Coronary artery (tissue), 2 donors: ENCODE measurements around the gene HOXB2.

ENCODE experiments used
- DNase-seq: peaks from one replicate; pipeline ENCODE4 v3.0.0-alpha.2; 2017; ENCODE audit warnings: low spot score
- H3K27ac ChIP-seq, 2 donors: fragments of 200-600 bp; sonication (generic); one replicate each; pipeline ENCODE4 v1.5.1; 2016 to 2019
- H3K4me3 ChIP-seq: fragments of 200-600 bp; sonication (generic); 2 replicates; pipeline ENCODE4 v1.5.1; 2016; ENCODE audit warnings: mild to moderate bottlenecking, moderate library complexity
- CTCF ChIP-seq: fragments of 200-600 bp; sonication (generic); IDR thresholded peaks from one replicate; pipeline ENCODE4 v1.5.1; 2019; ENCODE audit warnings: antibody characterized with exemption

The HOXB2 gene

GRCh38 chr17:48527547-48527932 lies 17.4 kb downstream of the HOXB2 start:
- TF ChIP-seq CTCF, result no peak
- no peak overlapping the region for H3K4me3 ChIP-seq
- DNase-seq, result no peak
- H3K27ac ChIP-seq, result no peak overlapping the region

DNA sequence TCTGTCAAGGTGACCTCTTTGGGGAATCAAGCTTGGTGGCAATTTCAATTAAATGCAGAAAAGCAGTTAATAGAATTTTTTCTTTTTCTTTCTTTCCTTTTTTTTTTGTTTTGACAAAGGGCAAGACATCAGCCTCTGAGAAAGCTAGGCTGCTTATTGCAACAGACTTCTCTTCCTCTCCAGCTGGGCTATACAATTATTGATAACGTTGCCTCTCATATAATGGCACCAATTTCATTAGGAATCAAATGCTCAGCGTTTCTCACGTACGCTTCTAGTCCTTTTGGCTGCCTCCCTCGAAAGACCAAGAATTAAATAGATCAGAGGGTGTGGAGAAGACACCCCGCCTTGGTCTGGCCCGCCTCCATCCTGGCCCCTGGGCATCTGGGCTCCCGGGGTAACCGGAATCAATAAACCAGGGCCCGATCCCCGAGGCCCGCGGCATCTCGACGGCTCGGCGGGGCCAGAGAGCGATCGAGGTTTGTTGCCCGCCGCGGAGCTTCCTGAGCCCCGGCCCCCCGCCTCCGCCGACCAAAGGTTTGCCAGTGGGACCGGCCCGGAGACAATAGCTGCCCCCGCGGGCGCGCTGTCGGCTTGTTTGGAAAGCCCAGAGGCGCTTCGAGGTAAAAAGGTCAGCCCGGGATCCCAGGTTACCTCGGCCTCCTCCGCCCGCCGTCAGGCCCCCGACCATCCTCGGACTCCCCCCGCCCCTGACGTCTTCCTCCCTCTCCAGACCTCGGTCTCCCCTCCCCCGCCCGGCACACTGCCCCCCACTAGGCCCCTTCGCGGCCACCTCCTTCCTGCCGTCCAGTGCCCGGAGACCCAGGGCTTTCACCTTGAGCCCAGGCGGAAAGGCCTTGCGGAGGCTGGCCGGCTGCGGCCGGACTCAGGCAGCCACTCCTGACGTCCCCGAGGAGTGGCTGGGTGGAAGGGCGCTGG lies 18.0 kb downstream of the HOXB2 start:
- H3K4me3 ChIP-seq, result peak overlapping the region; percentile 38
- DNase-seq, result no peak
- H3K27ac ChIP-seq, result no peak overlapping the region
- TF ChIP-seq CTCF, result no peak

- DNase-seq, result no peak
- TF ChIP-seq CTCF, result no peak
- H3K4me3 ChIP-seq, result no peak overlapping the region
- H3K27ac ChIP-seq, result no peak overlapping the region
Observed at GRCh38 chr17:48523010-48523409, 21.9 kb downstream of the HOXB2 start.

GRCh38 chr17:48522031-48522653 lies 22.8 kb downstream of the HOXB2 start:
- Histone ChIP-seq H3K4me3 (no peak overlapping the region), H3K27ac (no peak overlapping the region)
- DNase-seq, result no peak
- TF ChIP-seq CTCF, result no peak

DNA sequence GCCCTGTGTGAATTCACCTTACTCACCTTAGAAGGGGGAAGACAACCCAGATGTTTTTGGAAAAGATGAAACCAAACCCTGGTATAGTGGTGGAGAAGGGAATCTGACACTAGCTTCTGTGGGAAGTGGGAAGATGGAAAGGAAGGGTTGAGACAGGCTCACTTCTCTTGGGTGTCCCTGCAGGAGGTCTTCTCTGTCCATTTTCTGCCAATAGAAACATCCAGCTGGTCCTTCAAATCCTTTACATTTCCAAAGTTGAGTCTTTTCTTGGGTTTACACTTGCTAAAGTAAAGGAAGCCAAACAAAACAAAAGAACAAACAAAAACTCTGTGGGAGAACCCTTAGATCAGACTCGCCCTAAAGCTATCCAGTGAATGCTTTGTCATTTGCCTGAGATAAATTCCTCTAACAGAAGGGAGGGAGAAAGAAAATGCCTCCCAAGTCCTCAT lies 24.3 kb downstream of the HOXB2 start:
- no peak for DNase-seq
- TF ChIP-seq CTCF, result no peak
- no peak overlapping the region for H3K4me3 ChIP-seq
- H3K27ac ChIP-seq, result no peak overlapping the region

DNA sequence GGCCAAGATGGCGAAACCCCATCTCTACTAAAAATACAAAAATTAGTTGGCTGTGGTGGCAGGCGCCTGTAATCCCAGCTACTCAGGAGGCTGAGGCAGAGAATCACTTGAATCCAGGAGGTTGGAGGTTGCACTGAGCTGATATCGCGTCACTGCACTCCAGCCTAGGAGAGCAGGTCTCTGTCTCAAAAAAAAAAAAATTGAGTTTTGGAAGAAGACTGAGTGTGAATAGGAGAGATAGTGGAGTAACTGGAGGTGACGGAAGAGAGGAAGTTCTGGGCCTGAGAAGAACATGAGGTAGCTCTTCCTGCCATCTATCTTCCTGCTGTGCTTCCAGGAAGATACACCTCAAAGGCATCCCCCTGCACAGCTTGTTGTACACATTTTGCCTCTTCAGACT lies 25.5 kb downstream of the HOXB2 start:
- TF ChIP-seq CTCF, result no peak
- no peak overlapping the region for H3K27ac ChIP-seq
- H3K4me3 ChIP-seq, result no peak overlapping the region
- no peak for DNase-seq
